Mucosa of rectum (tissue), 2 donors: Measurements from ENCODE around the gene SPAG16.

Experiments
- H3K27ac ChIP-seq, 2 donors: one replicate each; pipeline ENCODE4 v1.7.0; 2013; ENCODE audit warnings: inconsistent platforms in 2 of 2, low read depth in 2 of 2, low read length in 2 of 2
- H3K27me3 ChIP-seq, 2 donors: one replicate each; pipeline ENCODE4 v1.7.0; 2013; ENCODE audit warnings: low read length in 2 of 2; ENCODE audit not compliant: control insufficient read depth in 2 of 2, insufficient read depth in 2 of 2
- H3K36me3 ChIP-seq, 2 donors: one replicate each; pipeline ENCODE4 v1.7.0; 2013; ENCODE audit warnings: low read length in 2 of 2; ENCODE audit not compliant: control insufficient read depth in 2 of 2, insufficient read depth in 2 of 2
- H3K4me1 ChIP-seq, 2 donors: one replicate each; pipeline ENCODE4 v1.7.0; 2013; ENCODE audit warnings: low read length in 2 of 2, mild to moderate bottlenecking in 1 of 2; ENCODE audit not compliant: control insufficient read depth in 2 of 2, insufficient read depth in 2 of 2
- H3K4me3 ChIP-seq, 2 donors: one replicate each; pipeline ENCODE4 v1.7.0; 2013; ENCODE audit warnings: low read length in 2 of 2
- H3K9ac ChIP-seq, 2 donors: one replicate each; pipeline ENCODE4 v1.7.0; 2013; ENCODE audit warnings: low read length in 2 of 2, low read depth in 1 of 2, mild to moderate bottlenecking in 1 of 2
- H3K9me3 ChIP-seq, 2 donors: one replicate each; pipeline ENCODE4 v1.7.0; 2013; ENCODE audit warnings: low read length in 2 of 2; ENCODE audit not compliant: control insufficient read depth in 2 of 2
- donor health status: healthy.
- donor health status: Normal muscosa, but diverticular disease.

SPAG16 gene

GRCh38 chr2:213763354-213763753 lies 479.1 kb downstream of the SPAG16 start:
- no peaks in the 10 kb centered on the region for H3K36me3 ChIP-seq
- no peak overlapping the region for H3K4me3 ChIP-seq
- H3K4me1 ChIP-seq = no peaks in the 10 kb centered on the region
- H3K27ac ChIP-seq = no peak overlapping the region
- peaks cover 0 to 2% of the 10 kb centered on the region in 2 donors for H3K9me3 ChIP-seq
- no peak overlapping the region for H3K9ac ChIP-seq
- H3K27me3 ChIP-seq = no peaks in the 10 kb centered on the region

GRCh38 chr2:213763963-213764362 lies 479.7 kb downstream of the SPAG16 start:
- no peaks in the 10 kb centered on the region for H3K4me1 ChIP-seq
- H3K4me3 ChIP-seq = no peak overlapping the region
- H3K36me3 ChIP-seq = no peaks in the 10 kb centered on the region
- no peaks in the 10 kb centered on the region for H3K27me3 ChIP-seq
- no peak overlapping the region for H3K9ac ChIP-seq
- H3K27ac ChIP-seq = no peak overlapping the region
- H3K9me3 ChIP-seq = peaks cover 0 to 2% of the 10 kb centered on the region in 2 donors

GRCh38 chr2:213764849-213765248 lies 480.6 kb downstream of the SPAG16 start:
- Histone ChIP-seq H3K4me3 (no peak overlapping the region), H3K9ac (no peak overlapping the region), H3K4me1 (no peaks in the 10 kb centered on the region), H3K9me3 (peaks cover 0 to 2% of the 10 kb centered on the region in 2 donors), H3K27me3 (no peaks in the 10 kb centered on the region), H3K36me3 (no peaks in the 10 kb centered on the region), H3K27ac (no peak overlapping the region)

GRCh38 chr2:213766062-213766461 lies 481.8 kb downstream of the SPAG16 start:
- Histone ChIP-seq H3K36me3 (no peaks in the 10 kb centered on the region), H3K9ac (no peak overlapping the region), H3K9me3 (peaks cover 0 to 2% of the 10 kb centered on the region in 2 donors), H3K27ac (no peak overlapping the region), H3K4me1 (no peaks in the 10 kb centered on the region), H3K4me3 (no peak overlapping the region), H3K27me3 (no peaks in the 10 kb centered on the region)

- Histone ChIP-seq H3K36me3 (no peaks in the 10 kb centered on the region), H3K27ac (no peak overlapping the region), H3K4me3 (no peak overlapping the region), H3K9me3 (peaks cover 0 to 2% of the 10 kb centered on the region in 2 donors), H3K27me3 (no peaks in the 10 kb centered on the region), H3K4me1 (no peaks in the 10 kb centered on the region), H3K9ac (no peak overlapping the region)
Measured at GRCh38 chr2:213766465-213766901, 482.2 kb downstream of the SPAG16 start.

- no peaks in the 10 kb centered on the region for H3K27me3 ChIP-seq
Measured at GRCh38 chr2:213787869-213788268, 503.6 kb downstream of the SPAG16 start.

GRCh38 chr2:213789940-213790339 lies 505.7 kb downstream of the SPAG16 start:
- no peak overlapping the region for H3K4me3 ChIP-seq
- no peak overlapping the region for H3K9ac ChIP-seq
- no peaks in the 10 kb centered on the region for H3K4me1 ChIP-seq
- no peak overlapping the region for H3K27ac ChIP-seq
- H3K27me3 ChIP-seq = no peaks in the 10 kb centered on the region
- H3K36me3 ChIP-seq = no peaks in the 10 kb centered on the region
- no peaks in the 10 kb centered on the region for H3K9me3 ChIP-seq

More at GRCh38 chr2:213787869-213788268, 503.6 kb downstream of the SPAG16 start:
- H3K9me3 ChIP-seq = no peaks in the 10 kb centered on the region
- H3K36me3 ChIP-seq = no peaks in the 10 kb centered on the region
- no peak overlapping the region for H3K27ac ChIP-seq
- no peaks in the 10 kb centered on the region for H3K4me1 ChIP-seq
- no peak overlapping the region for H3K4me3 ChIP-seq
- H3K9ac ChIP-seq = no peak overlapping the region

GRCh38 chr2:213792045-213792444 lies 507.8 kb downstream of the SPAG16 start:
- no peaks in the 10 kb centered on the region for H3K9me3 ChIP-seq
- no peak overlapping the region for H3K9ac ChIP-seq
- no peaks in the 10 kb centered on the region for H3K4me1 ChIP-seq
- no peak overlapping the region for H3K4me3 ChIP-seq
- H3K27me3 ChIP-seq = no peaks in the 10 kb centered on the region
- H3K36me3 ChIP-seq = no peaks in the 10 kb centered on the region
- no peak overlapping the region for H3K27ac ChIP-seq

GRCh38 chr2:213806125-213806726 lies 522.0 kb downstream of the SPAG16 start:
- Histone ChIP-seq H3K9me3 (no peaks in the 10 kb centered on the region), H3K4me1 (no peaks in the 10 kb centered on the region), H3K9ac (no peak overlapping the region), H3K27me3 (no peaks in the 10 kb centered on the region), H3K27ac (no peak overlapping the region), H3K4me3 (no peak overlapping the region), H3K36me3 (no peaks in the 10 kb centered on the region)

GRCh38 chr2:213816583-213816982 lies 532.3 kb downstream of the SPAG16 start:
- H3K9ac ChIP-seq = no peak overlapping the region
- no peaks in the 10 kb centered on the region for H3K27me3 ChIP-seq
- no peaks in the 10 kb centered on the region for H3K36me3 ChIP-seq
- no peak overlapping the region for H3K27ac ChIP-seq
- H3K4me3 ChIP-seq = no peak overlapping the region
- no peaks in the 10 kb centered on the region for H3K9me3 ChIP-seq
- no peaks in the 10 kb centered on the region for H3K4me1 ChIP-seq
